ACC112 (cell line): ENCODE results near the gene EFHD2.
A peak's percentile ranks its signal among the peaks of the same experiment; 100 is the strongest.

ENCODE experiments used
- H2AFZ ChIP-seq: fragments of 200-600 bp; sonication (generic); one replicate; pipeline ENCODE4 v1.6.0; 2017; ENCODE audit warnings: antibody characterized with exemption, low read length; ENCODE audit not compliant: unreplicated experiment
- H3K27ac ChIP-seq: fragments of 200-600 bp; sonication (generic); 2 replicates; pipeline ENCODE4 v1.5.1; 2014; ENCODE audit warnings: low read depth, mild to moderate bottlenecking, antibody characterized with exemption, low read length, moderate library complexity
- H3K27me3 ChIP-seq: fragments of 200-600 bp; sonication (generic); 2 replicates; pipeline ENCODE4 v1.6.1; 2014; ENCODE audit warnings: mild to moderate bottlenecking, antibody characterized with exemption, low read length, moderate library complexity, mixed read lengths; ENCODE audit not compliant: insufficient read depth
- H3K36me3 ChIP-seq: fragments of 200-600 bp; sonication (generic); 2 replicates; pipeline ENCODE4 v1.6.1; 2016; ENCODE audit warnings: mild to moderate bottlenecking, antibody characterized with exemption, low read length, moderate library complexity, mixed read lengths; ENCODE audit not compliant: insufficient read depth
- H3K4me1 ChIP-seq: fragments of 200-600 bp; sonication (generic); one replicate; pipeline ENCODE4 v1.6.1; 2016; ENCODE audit warnings: low read length, mixed read lengths; ENCODE audit not compliant: insufficient read depth, unreplicated experiment, control insufficient read depth
- H3K4me3 ChIP-seq: fragments of 200-600 bp; sonication (generic); 2 replicates; pipeline ENCODE4 v1.5.1; 2014; ENCODE audit warnings: mild to moderate bottlenecking, low read depth, low read length
- H3K79me2 ChIP-seq: fragments of 200-600 bp; sonication (generic); one replicate; pipeline ENCODE4 v1.6.0; 2016; ENCODE audit warnings: low read length; ENCODE audit not compliant: control insufficient read depth, unreplicated experiment, insufficient read depth

The EFHD2 gene

DNA sequence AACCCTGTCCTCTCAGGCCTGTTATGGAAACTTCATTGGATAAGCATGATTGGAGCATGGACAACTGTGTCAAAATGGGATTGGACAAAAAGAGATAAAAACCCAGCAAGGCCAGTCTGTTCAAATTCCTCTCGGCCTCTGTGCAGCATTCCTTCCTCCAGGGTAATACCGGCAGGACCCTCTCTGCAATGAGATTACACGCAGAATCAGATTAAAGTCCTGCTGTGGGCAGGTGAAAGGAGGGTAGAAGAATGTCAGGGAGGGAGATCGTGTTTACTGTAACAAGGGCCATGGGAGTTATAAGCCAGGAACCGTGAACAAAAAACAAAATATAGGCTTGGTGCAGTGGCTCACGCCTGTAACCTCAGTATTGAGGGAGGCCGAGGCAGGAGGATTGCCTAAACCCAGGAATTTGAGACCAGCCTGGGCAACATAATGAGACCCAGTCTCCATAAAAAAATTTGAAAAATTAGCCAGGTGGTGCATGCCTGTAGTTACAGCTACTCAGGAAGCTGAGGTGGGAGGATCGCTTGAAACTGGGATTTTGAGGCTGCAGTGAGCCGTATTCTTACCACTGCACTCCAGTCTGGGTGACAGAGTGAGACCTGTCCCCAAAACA is 5.6 kb upstream of the EFHD2 start:
- H3K79me2 ChIP-seq = no peaks in the 10 kb centered on the region
- H3K27ac ChIP-seq = no peak overlapping the region
- no peaks in the 10 kb centered on the region for H3K27me3 ChIP-seq
- H3K36me3 ChIP-seq = no peaks in the 10 kb centered on the region
- H2AFZ ChIP-seq = no peak overlapping the region
- H3K4me3 ChIP-seq = no peak overlapping the region
- H3K4me1 ChIP-seq = peaks cover 26% of the 10 kb centered on the region

DNA sequence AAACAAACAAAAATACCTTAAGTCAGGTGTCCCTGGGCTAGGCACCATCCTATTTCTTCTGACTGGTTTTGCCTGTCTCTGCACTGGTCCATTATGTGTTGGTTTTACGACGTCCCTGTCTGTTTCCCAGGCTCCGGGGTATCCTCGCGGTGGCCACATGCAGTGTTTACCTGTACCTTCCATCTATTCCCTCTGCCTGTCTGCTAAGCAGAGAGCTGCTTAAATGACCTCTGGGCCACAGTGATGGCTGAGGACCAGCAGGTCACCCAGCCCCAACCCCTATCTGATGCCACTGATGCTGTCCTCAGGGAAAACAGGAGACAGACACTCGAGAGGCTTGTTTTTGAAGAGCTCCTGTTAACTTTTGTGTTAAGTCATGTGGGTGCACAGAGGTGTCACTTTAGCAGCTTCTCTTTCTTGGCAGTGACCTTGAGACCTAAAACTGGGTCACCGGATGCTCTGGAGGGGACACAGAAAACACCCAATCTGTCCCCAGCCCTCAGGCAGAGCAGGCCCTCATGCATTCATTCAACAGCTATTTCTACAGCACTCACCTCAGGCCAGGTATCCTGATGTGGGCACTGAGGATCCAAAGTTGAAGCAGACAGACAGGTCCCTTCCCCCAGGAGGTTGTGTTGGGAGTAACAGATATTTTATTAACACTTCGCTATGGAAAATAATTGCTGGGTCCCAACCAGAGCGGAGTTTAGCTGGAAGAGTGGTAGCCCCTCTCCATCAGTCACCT is 4.4 kb upstream of the EFHD2 start:
- Histone ChIP-seq H3K27me3 (no peaks in the 10 kb centered on the region), H3K27ac (no peak overlapping the region), H3K4me1 (peaks cover 29% of the 10 kb centered on the region), H3K36me3 (no peaks in the 10 kb centered on the region), H2AFZ (no peak overlapping the region), H3K79me2 (peaks cover 6% of the 10 kb centered on the region), H3K4me3 (no peak overlapping the region)

DNA sequence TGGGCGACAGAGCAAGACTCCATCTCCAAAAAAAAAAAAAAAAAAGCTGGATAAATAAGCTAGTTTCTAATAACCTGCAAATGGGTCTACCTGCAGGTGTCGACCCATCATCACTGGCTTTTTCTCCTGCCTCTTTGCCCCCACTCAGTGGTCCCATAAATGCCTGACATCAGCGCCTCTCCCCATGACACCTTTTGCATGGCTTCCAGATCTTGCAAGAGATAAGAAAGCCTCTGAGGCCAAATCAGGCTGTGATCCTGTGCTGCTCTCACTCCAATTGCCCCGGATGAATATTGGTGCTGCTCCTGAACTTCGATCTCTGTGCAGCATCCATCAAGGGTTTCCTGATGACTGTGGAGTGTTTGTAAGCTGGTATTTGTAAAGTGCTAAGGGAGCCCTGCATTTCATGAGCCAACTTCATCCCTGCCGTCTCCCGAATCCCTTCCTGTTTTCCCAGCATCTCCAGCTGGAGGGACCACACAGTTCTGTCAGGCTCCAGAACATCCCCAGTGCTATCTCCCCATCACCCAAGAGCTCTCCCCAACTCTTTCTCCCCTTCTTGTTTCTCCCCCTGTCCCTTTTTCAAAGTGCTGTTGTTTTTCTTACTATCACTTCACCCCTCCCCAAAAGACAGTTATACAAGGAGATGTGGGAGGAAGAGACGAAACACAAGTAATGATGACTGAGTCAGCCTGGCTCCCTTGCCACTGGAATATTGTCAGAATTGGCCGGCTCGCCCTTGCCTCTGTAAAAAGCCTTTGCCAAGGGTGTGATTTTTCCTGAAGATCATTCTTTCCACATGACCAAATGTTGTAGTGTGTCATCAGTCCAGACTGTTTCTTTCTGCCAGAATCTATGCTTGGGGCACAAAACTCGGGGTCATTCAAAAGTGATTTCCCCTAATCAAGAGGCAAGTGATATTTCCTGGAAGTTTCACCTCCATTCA is 2.8 kb upstream of the EFHD2 start:
- Histone ChIP-seq H2AFZ (peak overlapping the region; percentile 32), H3K79me2 (peaks cover 22% of the 10 kb centered on the region), H3K4me1 (peaks cover 37% of the 10 kb centered on the region), H3K4me3 (peak overlapping the region; percentile 12; the same call in 1 of the 2 replicates), H3K36me3 (no peaks in the 10 kb centered on the region), H3K27ac (peak overlapping the region; percentile 70), H3K27me3 (no peaks in the 10 kb centered on the region)

DNA sequence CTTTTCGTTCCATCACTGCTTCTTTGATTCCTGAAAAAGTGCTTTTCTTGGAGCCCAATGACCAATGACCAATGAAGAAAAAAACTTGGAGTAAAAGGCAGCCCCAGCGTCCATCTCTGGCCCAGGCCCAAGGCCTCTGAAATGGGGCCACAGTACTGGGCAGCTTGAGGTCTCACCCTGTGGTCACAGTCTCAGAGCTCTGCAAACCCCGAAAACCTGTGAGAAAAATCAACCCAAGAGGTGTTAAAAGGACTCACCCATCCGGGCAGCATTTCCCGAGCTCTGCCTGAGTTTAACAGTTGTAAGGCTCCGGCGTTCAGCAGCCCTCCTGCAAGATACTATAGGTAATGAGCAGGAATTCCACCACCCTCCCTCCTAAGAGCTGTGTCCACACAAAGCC is 2.1 kb upstream of the EFHD2 start:
- no peak overlapping the region for H3K4me3 ChIP-seq
- peaks cover 29% of the 10 kb centered on the region for H3K79me2 ChIP-seq
- no peak overlapping the region for H2AFZ ChIP-seq
- H3K36me3 ChIP-seq = no peaks in the 10 kb centered on the region
- H3K27ac ChIP-seq = peak overlapping the region; percentile 70
- peaks cover 41% of the 10 kb centered on the region for H3K4me1 ChIP-seq
- H3K27me3 ChIP-seq = no peaks in the 10 kb centered on the region

DNA sequence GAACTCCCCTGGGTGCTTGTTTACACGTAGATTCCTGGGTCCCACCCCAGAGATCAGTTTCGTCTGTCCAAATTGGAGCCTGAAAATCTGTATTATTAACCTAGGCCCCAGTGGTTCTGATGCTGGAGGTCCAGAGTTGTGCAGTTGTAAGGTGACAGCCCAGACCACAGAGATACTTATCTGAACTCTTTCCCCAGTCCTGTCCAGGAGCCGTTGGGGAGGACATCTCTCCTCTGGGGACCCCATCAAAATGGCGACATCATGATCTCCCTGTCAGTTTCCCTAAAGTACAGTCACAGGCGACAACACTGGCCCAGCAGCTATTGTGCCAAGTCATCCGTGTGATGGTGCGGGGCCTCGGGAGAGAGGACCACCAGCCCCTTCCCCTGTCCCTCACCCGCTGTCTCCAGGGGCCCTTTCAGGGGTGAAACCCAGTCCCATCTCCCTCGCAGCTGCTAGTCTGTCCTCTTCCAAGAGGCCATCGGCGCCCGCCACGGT is 749 bp upstream of the EFHD2 start:
- Histone ChIP-seq H3K36me3 (no peaks in the 10 kb centered on the region), H3K27me3 (no peaks in the 10 kb centered on the region), H2AFZ (no peak overlapping the region), H3K4me3 (peak overlapping the region; percentile 94), H3K79me2 (peaks cover 42% of the 10 kb centered on the region), H3K27ac (peak overlapping the region; percentile 28; the same call in 1 of the 2 replicates), H3K4me1 (peaks cover 41% of the 10 kb centered on the region)

DNA sequence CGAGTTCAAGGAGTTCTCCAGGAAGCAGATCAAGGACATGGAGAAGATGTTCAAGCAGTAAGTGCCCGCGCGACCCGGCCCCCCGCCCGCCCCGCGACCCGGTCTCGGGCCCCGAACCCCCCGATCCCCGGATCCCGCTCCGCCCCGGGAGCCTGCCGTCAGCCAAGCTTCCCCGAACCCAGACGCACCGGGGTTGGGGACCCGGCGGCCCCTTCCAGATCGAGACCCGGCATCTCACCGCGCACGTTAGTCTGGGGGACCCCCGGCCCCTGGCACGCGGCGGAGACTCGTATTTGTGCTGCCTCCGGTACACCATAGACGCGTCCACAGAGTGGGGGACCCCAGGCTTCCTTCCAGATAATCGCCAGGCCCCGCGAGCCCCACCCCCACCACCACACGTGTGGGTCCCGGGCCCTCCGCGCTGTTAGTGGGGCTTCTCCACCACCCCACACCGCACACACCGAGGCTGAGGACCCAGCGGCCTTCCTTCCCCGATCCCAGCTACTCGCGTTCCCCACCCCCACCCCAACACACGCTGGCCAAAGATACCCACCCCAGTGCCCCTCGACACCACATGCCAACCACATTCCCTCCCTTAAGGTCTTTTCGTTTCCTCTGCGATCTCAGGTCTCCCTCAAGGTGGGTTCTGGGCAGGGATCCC is 665 bp downstream of the EFHD2 start:
- peak overlapping the region; percentile 37; the same call in 1 of the 2 replicates for H3K27ac ChIP-seq
- H2AFZ ChIP-seq = peak overlapping the region; percentile 27
- peaks cover 41% of the 10 kb centered on the region for H3K4me1 ChIP-seq
- H3K4me3 ChIP-seq = peak overlapping the region; percentile 94
- no peaks in the 10 kb centered on the region for H3K27me3 ChIP-seq
- H3K79me2 ChIP-seq = peaks cover 56% of the 10 kb centered on the region
- H3K36me3 ChIP-seq = 0 out of 2 replicates have a peak, but pooled peaks cover 5% of the 10 kb centered on the region

DNA sequence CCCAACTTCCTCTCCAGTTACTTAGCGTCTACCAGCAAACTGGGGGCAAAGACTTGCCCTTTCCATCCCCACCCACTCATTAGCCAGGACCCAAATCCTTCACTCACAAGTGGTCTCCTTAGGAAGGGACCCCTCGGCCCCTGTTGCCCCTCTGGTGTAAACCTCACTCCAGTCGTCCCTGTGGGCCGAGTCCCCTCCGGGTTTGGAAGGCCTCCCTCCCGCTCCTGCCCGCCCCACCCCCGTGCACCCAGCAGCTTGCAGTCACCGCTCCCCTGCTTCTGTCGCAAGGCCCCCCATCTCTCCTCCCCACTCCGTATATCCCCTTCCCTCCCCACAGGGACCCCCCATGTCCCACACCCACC is 1.2 kb downstream of the EFHD2 start:
- Histone ChIP-seq H3K79me2 (peaks cover 57% of the 10 kb centered on the region), H3K27ac (no peak overlapping the region), H3K4me1 (peaks cover 43% of the 10 kb centered on the region), H3K36me3 (0 out of 2 replicates have a peak, but pooled peaks cover 5% of the 10 kb centered on the region), H2AFZ (no peak overlapping the region), H3K4me3 (peak overlapping the region; percentile 94), H3K27me3 (no peaks in the 10 kb centered on the region)

DNA sequence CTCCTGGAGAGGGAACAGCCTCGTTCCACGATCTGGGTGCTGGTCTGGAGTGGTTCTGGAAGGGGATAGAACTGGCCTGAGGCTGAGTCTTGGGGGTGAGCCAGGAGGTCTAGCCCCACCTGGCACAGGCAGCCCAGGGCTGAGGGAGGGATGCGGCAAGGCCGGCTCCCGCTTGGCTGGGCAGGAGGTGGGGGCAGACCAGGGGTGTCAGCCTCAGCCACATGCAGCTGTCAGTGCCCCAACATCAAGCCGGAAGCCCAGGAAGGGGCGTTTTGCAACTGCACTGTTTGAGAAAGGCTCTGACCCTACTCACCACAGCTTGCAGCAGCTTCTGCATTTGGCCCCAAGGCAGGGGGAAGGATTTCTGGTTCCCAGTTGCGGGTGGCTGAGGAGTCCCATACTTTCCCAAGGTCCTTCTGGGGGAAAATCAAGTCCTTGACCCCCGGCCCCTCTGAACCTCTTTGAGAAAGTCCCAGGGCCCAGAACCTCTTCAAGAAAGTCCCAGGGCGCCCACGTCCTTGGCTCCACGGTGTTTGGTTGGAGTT is 2.0 kb downstream of the EFHD2 start:
- H3K27ac ChIP-seq = no peak overlapping the region
- no peak overlapping the region for H2AFZ ChIP-seq
- peaks cover 57% of the 10 kb centered on the region for H3K79me2 ChIP-seq
- H3K36me3 ChIP-seq = 0 out of 2 replicates have a peak, but pooled peaks cover 5% of the 10 kb centered on the region
- peak overlapping the region; percentile 94 for H3K4me3 ChIP-seq
- H3K4me1 ChIP-seq = peaks cover 50% of the 10 kb centered on the region
- no peaks in the 10 kb centered on the region for H3K27me3 ChIP-seq

DNA sequence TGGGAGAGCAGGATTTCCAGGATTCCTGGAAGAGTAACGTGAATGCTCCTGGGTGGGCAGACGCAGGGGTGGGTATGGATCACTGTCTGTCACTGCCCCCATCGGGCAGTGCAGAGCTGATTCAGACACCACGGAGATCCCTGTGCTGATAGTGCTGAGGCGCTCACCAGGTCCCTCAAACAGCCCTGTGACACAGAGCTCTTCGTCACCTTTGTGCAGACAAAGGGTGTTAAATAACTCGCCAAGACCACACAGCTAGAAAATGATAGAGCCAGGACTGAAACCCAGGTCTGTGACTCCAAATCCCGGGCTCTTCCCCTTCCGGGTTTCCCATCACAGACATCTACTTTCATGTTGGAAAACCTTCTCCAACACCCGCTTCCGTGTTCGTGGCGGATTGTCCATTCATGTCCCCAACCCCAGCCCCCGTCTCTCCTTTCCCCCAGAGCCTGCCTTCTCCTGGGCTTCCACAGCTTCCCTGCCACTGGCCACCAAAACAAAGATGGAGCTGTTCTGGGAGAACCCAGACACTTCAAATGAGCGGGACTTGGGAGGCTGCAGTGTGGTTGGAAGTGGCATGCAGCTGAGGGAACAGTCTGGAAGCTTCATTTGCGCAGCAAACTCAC is 2.6 kb downstream of the EFHD2 start:
- Histone ChIP-seq H3K27me3 (no peaks in the 10 kb centered on the region), H3K27ac (no peak overlapping the region), H2AFZ (no peak overlapping the region), H3K79me2 (peaks cover 57% of the 10 kb centered on the region), H3K36me3 (0 out of 2 replicates have a peak, but pooled peaks cover 5% of the 10 kb centered on the region), H3K4me3 (peak overlapping the region; percentile 94; the same call in 1 of the 2 replicates), H3K4me1 (peaks cover 49% of the 10 kb centered on the region)
